Thyroid gland (tissue), 4 donors: Measurements from ENCODE around the gene CDR2L.

ENCODE experiments used
- CTCF ChIP-seq, 6 experiments: fragments of 200-600 bp in 3 of 6; fragments of 450-650 bp in 3 of 6; sonication (generic) in 3 of 6; IDR thresholded peaks; one replicate each; pipeline ENCODE4 v1.5.1; 2016 to 2019; ENCODE audit warnings: antibody characterized with exemption in 6 of 6, mild to moderate bottlenecking in 2 of 6, inconsistent platforms in 1 of 6, moderate library complexity in 1 of 6
- POLR2A ChIP-seq, 2 donors: fragments of 450-650 bp; IDR thresholded peaks; one replicate each; pipeline ENCODE4 v1.6.1; 2017; ENCODE audit warnings: antibody characterized with exemption in 2 of 2, mild to moderate bottlenecking in 2 of 2, moderate library complexity in 1 of 2

DNA sequence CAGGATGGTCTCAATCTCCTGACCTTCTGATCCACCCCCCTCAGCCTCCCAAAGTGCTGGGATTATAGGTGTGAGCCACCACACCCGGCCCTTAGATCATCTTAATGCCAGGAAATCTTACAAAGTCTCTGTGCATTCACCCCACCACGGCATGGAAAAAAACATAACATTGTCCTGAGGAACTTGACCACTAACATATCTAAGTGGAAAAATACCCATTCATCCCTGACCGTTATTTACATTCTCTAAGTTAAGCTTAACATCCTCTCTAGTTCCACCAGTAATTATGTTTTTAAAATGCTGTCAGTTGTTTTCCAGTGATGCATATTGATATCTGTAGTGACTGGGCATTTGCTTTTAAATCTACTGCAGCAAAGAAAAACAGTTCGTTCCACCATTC lies 11.5 kb upstream of the CDR2L start:
- TF ChIP-seq POLR2A (IDR thresholded peaks at IDR 0.05) = no peak
- TF ChIP-seq CTCF (IDR thresholded peaks at IDR 0.05) = no peak
